ENCODE measurements around the gene STIM2.

STIM2 gene

DNA sequence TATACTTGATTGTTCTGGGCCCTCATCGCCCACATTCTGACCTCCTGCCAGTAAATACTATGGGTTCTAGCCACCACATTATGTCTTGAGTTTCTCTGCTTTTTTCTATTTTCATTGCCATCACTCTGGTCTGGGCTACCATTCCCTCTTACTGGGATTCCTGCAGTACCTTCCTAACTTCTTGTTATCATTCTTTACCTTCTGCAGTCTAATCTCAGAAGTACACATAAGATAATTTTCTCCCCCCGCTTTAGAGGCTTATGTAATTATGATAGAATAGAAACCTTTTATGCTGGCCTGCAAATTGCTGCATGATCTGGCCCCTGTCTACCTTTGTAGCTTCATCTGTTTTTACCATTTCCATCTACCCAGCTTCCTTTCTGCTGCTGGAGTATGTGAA lies 19.2 kb downstream of the STIM2 start:
- no peaks in the 10 kb centered on the region for H4K20me1 ChIP-seq (ENCODE audit: insufficient read depth, low read length)
- no peak overlapping the region for H3K9ac ChIP-seq (ENCODE audit: low read length)
- H3K27me3 ChIP-seq (ENCODE audit: insufficient read depth, low read length) = no peaks in the 10 kb centered on the region
- H3K36me3 ChIP-seq (ENCODE audit: insufficient read depth, low read length) = peaks cover 43% of the 10 kb centered on the region
- no peak overlapping the region for H3K4me2 ChIP-seq (ENCODE audit: low read length)
- H3K9me2 ChIP-seq (ENCODE audit: low read depth, low read length) = no peaks in the 10 kb centered on the region
- no peaks in the 10 kb centered on the region for H3F3A ChIP-seq (ENCODE audit: insufficient read depth, low read length)
- H3K4me3 ChIP-seq (ENCODE audit: low read depth, low read length, poor library complexity, severe bottlenecking) = no peak overlapping the region
- peaks cover 83% of the 10 kb centered on the region for H3K79me2 ChIP-seq (ENCODE audit: insufficient read depth, low read length)
- no peaks in the 10 kb centered on the region for H3K9me3 ChIP-seq (ENCODE audit: low read length)
- no peak overlapping the region for H2AFZ ChIP-seq (ENCODE audit: low read length)
- H3K27ac ChIP-seq (ENCODE audit: low read depth, low read length, poor library complexity, severe bottlenecking) = no peak overlapping the region
- peaks cover 34% of the 10 kb centered on the region for H3K4me1 ChIP-seq (ENCODE audit: insufficient read depth, low read length, severe bottlenecking)
- TF ChIP-seq EZH2 (IDR thresholded peaks at IDR 0.05; ENCODE audit: borderline replicate concordance, low read length) = no peak
- TF ChIP-seq, protein P1, sequence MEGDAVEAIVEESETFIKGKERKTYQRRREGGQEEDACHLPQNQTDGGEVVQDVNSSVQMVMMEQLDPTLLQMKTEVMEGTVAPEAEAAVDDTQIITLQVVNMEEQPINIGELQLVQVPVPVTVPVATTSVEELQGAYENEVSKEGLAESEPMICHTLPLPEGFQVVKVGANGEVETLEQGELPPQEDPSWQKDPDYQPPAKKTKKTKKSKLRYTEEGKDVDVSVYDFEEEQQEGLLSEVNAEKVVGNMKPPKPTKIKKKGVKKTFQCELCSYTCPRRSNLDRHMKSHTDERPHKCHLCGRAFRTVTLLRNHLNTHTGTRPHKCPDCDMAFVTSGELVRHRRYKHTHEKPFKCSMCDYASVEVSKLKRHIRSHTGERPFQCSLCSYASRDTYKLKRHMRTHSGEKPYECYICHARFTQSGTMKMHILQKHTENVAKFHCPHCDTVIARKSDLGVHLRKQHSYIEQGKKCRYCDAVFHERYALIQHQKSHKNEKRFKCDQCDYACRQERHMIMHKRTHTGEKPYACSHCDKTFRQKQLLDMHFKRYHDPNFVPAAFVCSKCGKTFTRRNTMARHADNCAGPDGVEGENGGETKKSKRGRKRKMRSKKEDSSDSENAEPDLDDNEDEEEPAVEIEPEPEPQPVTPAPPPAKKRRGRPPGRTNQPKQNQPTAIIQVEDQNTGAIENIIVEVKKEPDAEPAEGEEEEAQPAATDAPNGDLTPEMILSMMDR (IDR thresholded peaks at IDR 0.05; ENCODE audit: low read length) = no peak

DNA sequence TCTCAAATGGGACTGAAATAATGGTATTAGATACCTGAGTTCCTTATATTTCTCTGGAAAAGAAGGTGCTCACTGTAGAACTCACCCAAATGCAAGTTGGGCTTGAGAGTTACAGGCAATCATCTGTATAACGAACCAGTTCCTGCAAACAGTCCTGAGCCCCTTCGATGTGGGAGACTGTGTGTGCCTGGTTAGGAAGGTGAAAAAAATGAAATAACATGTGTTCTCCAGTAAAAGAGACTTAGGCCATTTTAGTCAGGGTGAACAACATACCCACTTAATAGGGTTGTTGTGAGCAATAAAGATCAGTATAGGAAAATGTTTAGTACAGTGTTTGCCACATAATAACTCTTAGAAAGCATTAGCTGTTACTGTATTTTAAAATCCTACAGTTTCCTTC lies 23.4 kb downstream of the STIM2 start:
- TF ChIP-seq, protein P1 (IDR thresholded peaks at IDR 0.05; ENCODE audit: low read length) = no peak
- no peak for TF ChIP-seq EZH2 (IDR thresholded peaks at IDR 0.05; ENCODE audit: borderline replicate concordance, low read length)
- Histone ChIP-seq H3K9me2 (ENCODE audit: low read depth, low read length) (no peaks in the 10 kb centered on the region), H3K36me3 (ENCODE audit: insufficient read depth, low read length) (peaks cover 23% of the 10 kb centered on the region), H3K9me3 (ENCODE audit: low read length) (no peaks in the 10 kb centered on the region), H3K27me3 (ENCODE audit: insufficient read depth, low read length) (no peaks in the 10 kb centered on the region), H3F3A (ENCODE audit: insufficient read depth, low read length) (no peaks in the 10 kb centered on the region), H3K79me2 (ENCODE audit: insufficient read depth, low read length) (peaks cover 88% of the 10 kb centered on the region), H3K4me3 (ENCODE audit: low read depth, low read length, poor library complexity, severe bottlenecking) (peak overlapping the region; percentile 36), H3K9ac (ENCODE audit: low read length) (peak overlapping the region; percentile 28; the same call in 1 of the 2 replicates), H3K4me1 (ENCODE audit: insufficient read depth, low read length, severe bottlenecking) (peaks cover 60% of the 10 kb centered on the region), H3K27ac (ENCODE audit: low read depth, low read length, poor library complexity, severe bottlenecking) (peak overlapping the region; percentile 91), H2AFZ (ENCODE audit: low read length) (no peak overlapping the region), H4K20me1 (ENCODE audit: insufficient read depth, low read length) (no peaks in the 10 kb centered on the region), H3K4me2 (ENCODE audit: low read length) (peak overlapping the region; percentile 64)

DNA sequence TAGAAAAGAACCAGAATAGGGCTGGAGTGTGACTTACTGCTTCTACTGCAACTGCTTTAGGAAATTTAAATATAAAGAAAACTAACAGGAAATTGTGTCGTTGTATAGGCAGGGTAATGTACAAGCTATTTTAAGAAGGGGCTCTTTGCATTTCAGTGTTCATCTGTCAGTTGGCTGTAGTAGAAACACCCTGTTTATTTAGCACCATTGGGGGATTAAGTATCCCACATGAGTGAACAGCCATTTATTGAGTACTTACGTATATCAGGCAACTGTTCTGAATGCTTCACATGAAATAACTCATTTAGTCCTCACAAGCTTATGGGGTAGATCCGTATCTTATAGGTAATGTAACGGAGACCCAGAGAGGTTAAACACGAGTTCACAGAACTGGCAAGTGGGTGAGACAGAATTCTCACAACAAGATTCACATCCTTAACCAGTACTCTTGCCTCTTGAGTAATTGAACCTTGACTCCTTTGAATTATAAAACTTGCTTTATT lies 23.9 kb downstream of the STIM2 start:
- Histone ChIP-seq H3K36me3 (ENCODE audit: insufficient read depth, low read length) (peaks cover 23% of the 10 kb centered on the region), H3K4me1 (ENCODE audit: insufficient read depth, low read length, severe bottlenecking) (peaks cover 60% of the 10 kb centered on the region), H3K4me2 (ENCODE audit: low read length) (peak overlapping the region; percentile 64), H3K4me3 (ENCODE audit: low read depth, low read length, poor library complexity, severe bottlenecking) (peak overlapping the region; percentile 36), H3K27ac (ENCODE audit: low read depth, low read length, poor library complexity, severe bottlenecking) (peak overlapping the region; percentile 91), H3K27me3 (ENCODE audit: insufficient read depth, low read length) (no peaks in the 10 kb centered on the region), H4K20me1 (ENCODE audit: insufficient read depth, low read length) (no peaks in the 10 kb centered on the region), H3F3A (ENCODE audit: insufficient read depth, low read length) (no peaks in the 10 kb centered on the region), H3K9me2 (ENCODE audit: low read depth, low read length) (no peaks in the 10 kb centered on the region), H2AFZ (ENCODE audit: low read length) (no peak overlapping the region), H3K9me3 (ENCODE audit: low read length) (no peaks in the 10 kb centered on the region), H3K79me2 (ENCODE audit: insufficient read depth, low read length) (peaks cover 87% of the 10 kb centered on the region), H3K9ac (ENCODE audit: low read length) (peak overlapping the region; percentile 37; the same call in 1 of the 2 replicates)
- TF ChIP-seq, protein P1 (IDR thresholded peaks at IDR 0.05; ENCODE audit: low read length) = no peak
- no peak for TF ChIP-seq EZH2 (IDR thresholded peaks at IDR 0.05; ENCODE audit: borderline replicate concordance, low read length)

All from OCI-LY1 (cell line).